HFFc6 (cell line): ENCODE measurements around the gene SFN. TPM values are rescaled to one million over a fixed set of nuclear protein-coding genes. Genes with fewer than 3 reads are reported as not detected.
A peak's percentile ranks its signal among the peaks of the same experiment; 100 is the strongest.
"Not testable (repeated sequence)": the region's sequence is repeated elsewhere in the genome, so short reads cannot be mapped to it uniquely, and the experiment has no call there.

ENCODE experiments used
- DNase-seq: peaks from one replicate; pipeline ENCODE4 v3.0.0-alpha.2; 2018
- H3K27ac Mint-ChIP-seq: 2 replicates; pipeline ENCODE4 v1.8.0; 2020; ENCODE audit warnings: mild to moderate bottlenecking, mixed read lengths
- H3K27me3 Mint-ChIP-seq: 2 replicates; pipeline ENCODE4 v1.8.0; 2021; ENCODE audit warnings: mild to moderate bottlenecking, moderate library complexity, mixed read lengths; ENCODE audit not compliant: insufficient read depth
- H3K36me3 Mint-ChIP-seq: 2 replicates; pipeline ENCODE4 v1.8.0; 2021; ENCODE audit warnings: low read depth, mixed read lengths
- H3K4me1 Mint-ChIP-seq: 2 replicates; pipeline ENCODE4 v1.8.0; 2020; ENCODE audit warnings: low read depth, mixed read lengths
- H3K4me3 Mint-ChIP-seq: 2 replicates; pipeline ENCODE4 v1.8.0; 2020; ENCODE audit warnings: mild to moderate bottlenecking, moderate library complexity, mixed read lengths
- H3K9me3 Mint-ChIP-seq: 2 replicates; pipeline ENCODE4 v1.8.0; 2020; ENCODE audit warnings: mild to moderate bottlenecking, mixed read lengths
- CTCF ChIP-seq: fragments of 200-600 bp; sonication (generic); IDR thresholded peaks from 2 replicates; pipeline ENCODE4 v1.5.0; 2021; ENCODE audit warnings: antibody characterized with exemption, mild to moderate bottlenecking
- total RNA-seq, 6 experiments: library from RNA; stranded (reverse); fragmentation: NEBNext Ultra II Directional; extraction: Animal tissue kit (Norgen Biotek cat#: 25700); gene quantifications; 2 replicates in 1 of 6; 3 replicates in 5 of 6; pipeline ENCODE4 v1.2.3, GENCODE V29; 2021

Gene SFN
- total RNA-seq, 6 experiments from 2014 or later: 0.11 to 0.28 (median 0.20) TPM; not detected in 2

GRCh38 chr1:26864610-26865480 lies 1.9 kb downstream of the SFN start:
- H3K36me3 Mint-ChIP-seq: no peaks in the 10 kb centered on the region
- H3K4me3 Mint-ChIP-seq: peak overlapping the region; percentile 95
- no peak; the same call in 1 of the 2 replicates for TF ChIP-seq CTCF
- H3K27me3 Mint-ChIP-seq: peaks cover 4% of the 10 kb centered on the region
- H3K27ac Mint-ChIP-seq: peak overlapping the region; percentile 89
- no peaks in the 10 kb centered on the region for H3K9me3 Mint-ChIP-seq
- H3K4me1 Mint-ChIP-seq: peaks cover 38% of the 10 kb centered on the region
- DNase-seq: peak; percentile 98

- H3K36me3 Mint-ChIP-seq, H3K27me3 Mint-ChIP-seq, H3K9me3 Mint-ChIP-seq, H3K4me3 Mint-ChIP-seq, DNase-seq, H3K4me1 Mint-ChIP-seq, H3K27ac Mint-ChIP-seq: not testable (repeated sequence)
Observed at GRCh38 chr1:26873097-26873496, 10.1 kb downstream of the SFN start.

- Mint-ChIP-seq H3K4me1 (no peaks in the 10 kb centered on the region), H3K36me3 (no peaks in the 10 kb centered on the region), H3K4me3 (no peak overlapping the region), H3K27me3 (peaks cover 2% of the 10 kb centered on the region), H3K27ac (peak overlapping the region; percentile 33), H3K9me3 (no peaks in the 10 kb centered on the region)
- DNase-seq: no peak
- no peak for TF ChIP-seq CTCF
Observed at GRCh38 chr1:26874896-26875295, 11.9 kb downstream of the SFN start.

DNA sequence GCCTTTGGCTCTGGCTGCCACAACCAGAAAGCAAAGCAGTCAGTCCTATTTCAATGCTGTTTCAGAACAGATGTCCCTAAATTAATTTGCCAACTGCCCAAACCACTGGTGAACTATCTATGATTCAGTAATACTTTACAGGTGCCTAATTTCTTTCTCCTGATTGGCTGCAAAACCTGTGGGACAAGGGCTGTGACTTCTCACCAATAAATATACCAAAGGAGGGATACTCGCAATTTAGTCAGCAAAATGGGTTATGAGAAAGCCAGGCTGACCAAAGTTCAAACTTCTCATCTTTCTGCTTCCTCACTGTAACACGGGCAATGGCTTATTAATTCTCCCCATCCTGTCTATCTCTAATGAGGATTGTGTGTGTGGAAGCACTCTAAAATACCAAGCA lies 14.4 kb downstream of the SFN start:
- Mint-ChIP-seq H3K4me3 (no peak overlapping the region), H3K4me1 (no peaks in the 10 kb centered on the region), H3K27me3 (peaks cover 2% of the 10 kb centered on the region), H3K27ac (no peak overlapping the region), H3K9me3 (no peaks in the 10 kb centered on the region), H3K36me3 (peaks cover 6% of the 10 kb centered on the region)
- no peak for DNase-seq
- TF ChIP-seq CTCF: no peak

DNA sequence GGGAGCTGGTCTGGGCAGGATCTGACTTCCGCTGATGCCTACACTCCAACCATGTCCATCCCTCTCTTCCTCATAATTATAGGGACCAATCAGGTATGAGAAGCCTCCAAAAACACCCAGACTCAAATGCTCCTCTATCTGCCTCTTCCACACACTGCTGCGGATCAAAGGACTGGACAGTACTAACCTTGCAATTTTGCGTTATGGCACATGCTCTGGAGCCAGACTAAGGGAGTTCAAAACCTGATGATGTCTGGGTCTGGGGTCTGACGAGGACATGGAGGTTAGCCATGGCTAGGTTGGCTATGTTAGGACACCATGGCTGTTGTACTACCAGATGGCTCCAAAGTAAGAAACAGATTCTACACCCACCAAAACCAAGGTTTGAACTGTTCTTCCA lies 16.8 kb downstream of the SFN start:
- H3K9me3 Mint-ChIP-seq: no peaks in the 10 kb centered on the region
- H3K27ac Mint-ChIP-seq: no peak overlapping the region
- H3K27me3 Mint-ChIP-seq: peaks cover 2% of the 10 kb centered on the region
- no peak for DNase-seq
- H3K4me1 Mint-ChIP-seq: no peaks in the 10 kb centered on the region
- TF ChIP-seq CTCF: no peak
- no peak overlapping the region for H3K4me3 Mint-ChIP-seq
- peaks cover 24% of the 10 kb centered on the region for H3K36me3 Mint-ChIP-seq

- not testable (repeated sequence) for H3K4me3 Mint-ChIP-seq, H3K27me3 Mint-ChIP-seq, H3K9me3 Mint-ChIP-seq, H3K27ac Mint-ChIP-seq, DNase-seq, H3K4me1 Mint-ChIP-seq
- H3K36me3 Mint-ChIP-seq: peaks cover 28% of the 10 kb centered on the region
Observed at GRCh38 chr1:26881611-26882010, 18.7 kb downstream of the SFN start.
